Measurements from ENCODE around the gene ASB10. TPM values are rescaled to one million over a fixed set of nuclear protein-coding genes. Genes with fewer than 3 reads are reported as not detected.

The ASB10 gene
- total and polyA plus RNA-seq, 2 of the 8 experiments (the other 6 are each of a cell fraction or from before 2014, with no cell fraction given): not detected

DNA sequence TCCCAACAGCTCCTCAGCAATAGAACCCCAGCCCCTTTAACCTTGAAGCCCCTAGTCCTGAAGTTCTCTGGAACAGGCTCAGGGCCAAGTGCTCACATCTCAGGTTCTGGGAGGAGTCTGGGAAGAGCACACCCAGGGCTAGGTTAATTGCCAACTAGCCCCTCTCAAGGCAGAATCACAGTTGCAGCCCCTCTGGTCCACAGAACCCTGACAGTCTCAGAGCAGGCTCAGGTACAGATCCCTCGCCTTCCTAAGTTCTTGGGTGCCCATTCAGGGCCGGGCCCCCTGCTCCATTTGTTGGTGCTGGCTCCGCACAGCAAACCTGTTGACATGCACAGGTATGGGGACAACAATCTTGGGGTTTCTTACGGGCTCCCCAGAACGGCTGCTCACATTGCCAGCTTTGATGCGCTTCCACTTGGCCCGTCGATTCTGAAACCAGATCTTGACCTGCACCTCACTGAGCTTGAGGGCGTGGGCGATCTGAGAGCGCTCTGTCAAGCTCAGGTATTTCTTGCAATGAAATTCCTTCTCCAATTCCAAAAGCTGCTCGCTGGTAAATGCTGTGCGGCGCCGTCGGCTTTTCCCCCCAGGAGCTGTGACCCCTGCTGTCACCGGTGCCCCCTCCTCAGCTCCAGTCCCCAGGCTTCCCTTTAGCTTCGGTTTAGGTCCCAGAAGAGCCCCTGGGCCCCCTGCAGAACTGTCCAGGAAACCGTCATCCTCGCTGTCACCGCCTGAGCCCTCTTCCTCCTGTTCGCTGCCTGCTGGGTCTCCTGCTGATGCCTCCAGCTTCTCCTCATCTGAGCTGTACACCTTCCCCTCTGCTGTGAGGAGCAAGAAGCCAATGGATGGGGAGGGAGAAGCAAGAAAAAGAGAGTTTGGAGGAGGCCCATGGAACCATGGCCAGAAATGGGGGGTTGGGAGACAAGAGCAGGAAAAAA is 38.5 kb downstream of the ASB10 start (continued):
- TF ChIP-seq, protein P1, sequence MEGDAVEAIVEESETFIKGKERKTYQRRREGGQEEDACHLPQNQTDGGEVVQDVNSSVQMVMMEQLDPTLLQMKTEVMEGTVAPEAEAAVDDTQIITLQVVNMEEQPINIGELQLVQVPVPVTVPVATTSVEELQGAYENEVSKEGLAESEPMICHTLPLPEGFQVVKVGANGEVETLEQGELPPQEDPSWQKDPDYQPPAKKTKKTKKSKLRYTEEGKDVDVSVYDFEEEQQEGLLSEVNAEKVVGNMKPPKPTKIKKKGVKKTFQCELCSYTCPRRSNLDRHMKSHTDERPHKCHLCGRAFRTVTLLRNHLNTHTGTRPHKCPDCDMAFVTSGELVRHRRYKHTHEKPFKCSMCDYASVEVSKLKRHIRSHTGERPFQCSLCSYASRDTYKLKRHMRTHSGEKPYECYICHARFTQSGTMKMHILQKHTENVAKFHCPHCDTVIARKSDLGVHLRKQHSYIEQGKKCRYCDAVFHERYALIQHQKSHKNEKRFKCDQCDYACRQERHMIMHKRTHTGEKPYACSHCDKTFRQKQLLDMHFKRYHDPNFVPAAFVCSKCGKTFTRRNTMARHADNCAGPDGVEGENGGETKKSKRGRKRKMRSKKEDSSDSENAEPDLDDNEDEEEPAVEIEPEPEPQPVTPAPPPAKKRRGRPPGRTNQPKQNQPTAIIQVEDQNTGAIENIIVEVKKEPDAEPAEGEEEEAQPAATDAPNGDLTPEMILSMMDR (IDR thresholded peaks at IDR 0.05; ENCODE audit: control extremely low read depth in 1 of 3, insufficient read depth in 1 of 3, low read depth in 1 of 3, low read length in 3 of 3): no peak
- TF ChIP-seq RFX5 (IDR thresholded peaks at IDR 0.05; ENCODE audit: borderline replicate concordance, low read depth, low read length) (no peak), HDAC6 (IDR thresholded peaks at IDR 0.05; ENCODE audit: low read depth, low read length) (no peak), SP2 (IDR thresholded peaks at IDR 0.05; ENCODE audit: low read length) (no peak), TEAD4 (IDR thresholded peaks at IDR 0.05; ENCODE audit: low read depth, low read length) (no peak), ASH2L (IDR thresholded peaks at IDR 0.05; ENCODE audit: low read length) (no peak), POLR2A (IDR thresholded peaks at IDR 0.05; ENCODE audit: control extremely low read depth in 1 of 2, low read depth in 2 of 2, low read length in 2 of 2) (no peak), RAD21 (IDR thresholded peaks at IDR 0.05 in 1 of 2, conservative IDR thresholded peaks at IDR 0.05 in 1 of 2; ENCODE audit: low read depth in 2 of 2, low read length in 2 of 2) (no peak), SP4 (IDR thresholded peaks at IDR 0.05; ENCODE audit: low read length) (no peak), ZNF274 (IDR thresholded peaks at IDR 0.05; ENCODE audit: borderline replicate concordance, extremely low read depth, low read length) (no peak)
